SKM-1 (cell line): ENCODE measurements around the gene CDY1B.
"Not testable (repeated sequence)": the region's sequence is repeated elsewhere in the genome, so short reads cannot be mapped to it uniquely, and the experiment has no call there.

Experiments used
- DNase-seq: peaks from one replicate; lab custom pipeline; 2025; ENCODE audit not compliant: unreplicated experiment; lab: John Stamatoyannopoulos, UW

CDY1B gene, protein sequence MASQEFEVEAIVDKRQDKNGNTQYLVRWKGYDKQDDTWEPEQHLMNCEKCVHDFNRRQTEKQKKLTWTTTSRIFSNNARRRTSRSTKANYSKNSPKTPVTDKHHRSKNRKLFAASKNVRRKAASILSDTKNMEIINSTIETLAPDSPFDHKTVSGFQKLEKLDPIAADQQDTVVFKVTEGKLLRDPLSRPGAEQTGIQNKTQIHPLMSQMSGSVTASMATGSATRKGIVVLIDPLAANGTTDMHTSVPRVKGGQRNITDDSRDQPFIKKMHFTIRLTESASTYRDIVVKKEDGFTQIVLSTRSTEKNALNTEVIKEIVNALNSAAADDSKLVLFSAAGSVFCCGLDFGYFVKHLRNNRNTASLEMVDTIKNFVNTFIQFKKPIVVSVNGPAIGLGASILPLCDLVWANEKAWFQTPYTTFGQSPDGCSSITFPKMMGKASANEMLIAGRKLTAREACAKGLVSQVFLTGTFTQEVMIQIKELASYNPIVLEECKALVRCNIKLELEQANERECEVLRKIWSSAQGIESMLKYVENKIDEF

GRCh38 chrY:24047919-24048318 lies at the start of gene CDY1B:
Gene CDY1B (minus strand): TSS chrY:24048019. CDS start chrY:24047688, 331 bp downstream.
- DNase-seq: not testable (repeated sequence)

- not testable (repeated sequence) for DNase-seq
Observed at GRCh38 chrY:24049525-24049924, 1.7 kb upstream of the CDY1B start.

GRCh38 chrY:24043209-24043608 lies 4.6 kb downstream of the CDY1B start:
- DNase-seq: not testable (repeated sequence)

GRCh38 chrY:24039008-24039718 lies 8.7 kb downstream of the CDY1B start:
- not testable (repeated sequence) for DNase-seq

- not testable (repeated sequence) for DNase-seq
Observed at GRCh38 chrY:24026212-24027103, 21.4 kb downstream of the CDY1B start.
